AG08395 (cell line): ENCODE results near the gene VWA8.
"Not testable (repeated sequence)": the region's sequence is repeated elsewhere in the genome, so short reads cannot be mapped to it uniquely, and the experiment has no call there.

ENCODE experiments used
- DNase-seq: peaks from one replicate; pipeline ENCODE4 v3.0.0; 2012; ENCODE audit warnings: mixed read lengths, low spot score

Gene VWA8

GRCh38 chr13:41645331-41645730 lies 315.6 kb downstream of the VWA8 start:
- DNase-seq: peak; percentile 85

GRCh38 chr13:41644742-41645141 lies 316.2 kb downstream of the VWA8 start:
- no peak for DNase-seq

- DNase-seq: no peak
Measured at GRCh38 chr13:41643507-41643906, 317.4 kb downstream of the VWA8 start.

GRCh38 chr13:41641961-41642360 lies 318.9 kb downstream of the VWA8 start:
- DNase-seq: no peak

- DNase-seq: no peak
Measured at GRCh38 chr13:41641429-41641828, 319.5 kb downstream of the VWA8 start.

- DNase-seq: no peak
Measured at GRCh38 chr13:41639955-41640780, 320.7 kb downstream of the VWA8 start.

- DNase-seq: no peak
Measured at GRCh38 chr13:41639237-41639904, 321.5 kb downstream of the VWA8 start.

GRCh38 chr13:41637586-41637985 lies 323.3 kb downstream of the VWA8 start:
- no peak for DNase-seq

GRCh38 chr13:41637032-41637431 lies 323.9 kb downstream of the VWA8 start:
- not testable (repeated sequence) for DNase-seq

- DNase-seq: not testable (repeated sequence)
Measured at GRCh38 chr13:41636590-41636989, 324.3 kb downstream of the VWA8 start.

- DNase-seq: no peak
Measured at GRCh38 chr13:41634407-41634806, 326.5 kb downstream of the VWA8 start.

- DNase-seq: no peak
Measured at GRCh38 chr13:41633776-41634175, 327.1 kb downstream of the VWA8 start.

GRCh38 chr13:41631296-41631965 lies 329.5 kb downstream of the VWA8 start:
- DNase-seq: no peak

GRCh38 chr13:41627425-41627824 lies 333.5 kb downstream of the VWA8 start:
- no peak for DNase-seq

- no peak for DNase-seq
Measured at GRCh38 chr13:41624041-41624440, 336.9 kb downstream of the VWA8 start.

GRCh38 chr13:41622432-41623429 lies 338.2 kb downstream of the VWA8 start:
- peak; percentile 75 for DNase-seq

GRCh38 chr13:41621716-41622431 lies 339.0 kb downstream of the VWA8 start:
- DNase-seq: peak; percentile 32

GRCh38 chr13:41617633-41618032 lies 343.3 kb downstream of the VWA8 start:
- DNase-seq: not testable (repeated sequence)

- no peak for DNase-seq
Measured at GRCh38 chr13:41616151-41616550, 344.8 kb downstream of the VWA8 start.

- DNase-seq: no peak
Measured at GRCh38 chr13:41615528-41615855, 345.4 kb downstream of the VWA8 start.
